Right kidney (tissue), 9 donors: Measurements from ENCODE around the gene RNF133.

Source experiments
- DNase-seq: peaks from one replicate; pipeline ENCODE4 v3.0.0-alpha.2; 2016
- long read RNA-seq, 8 donors: transcript quantifications; one replicate each; lab custom pipeline, GENCODE V29; 2026

The RNF133 gene, protein sequence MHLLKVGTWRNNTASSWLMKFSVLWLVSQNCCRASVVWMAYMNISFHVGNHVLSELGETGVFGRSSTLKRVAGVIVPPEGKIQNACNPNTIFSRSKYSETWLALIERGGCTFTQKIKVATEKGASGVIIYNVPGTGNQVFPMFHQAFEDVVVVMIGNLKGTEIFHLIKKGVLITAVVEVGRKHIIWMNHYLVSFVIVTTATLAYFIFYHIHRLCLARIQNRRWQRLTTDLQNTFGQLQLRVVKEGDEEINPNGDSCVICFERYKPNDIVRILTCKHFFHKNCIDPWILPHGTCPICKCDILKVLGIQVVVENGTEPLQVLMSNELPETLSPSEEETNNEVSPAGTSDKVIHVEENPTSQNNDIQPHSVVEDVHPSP
- long read RNA-seq, donor 1: 0 reads
- long read RNA-seq, donor 2: 0 reads
- long read RNA-seq, donor 3: 0 reads
- long read RNA-seq, donor 4: 0 reads
- long read RNA-seq, donor 5, partial matches to known transcripts: 0 of 1 reads
- long read RNA-seq, donor 5, other reads (novel, unspliced or antisense): 0 of 1 reads
- long read RNA-seq, donor 6: 0 reads
- long read RNA-seq, donor 7, partial matches to known transcripts: 0 of 1 reads
- long read RNA-seq, donor 7, other reads (novel, unspliced or antisense): 0 of 1 reads
- long read RNA-seq, donor 8: 0 reads

DNA sequence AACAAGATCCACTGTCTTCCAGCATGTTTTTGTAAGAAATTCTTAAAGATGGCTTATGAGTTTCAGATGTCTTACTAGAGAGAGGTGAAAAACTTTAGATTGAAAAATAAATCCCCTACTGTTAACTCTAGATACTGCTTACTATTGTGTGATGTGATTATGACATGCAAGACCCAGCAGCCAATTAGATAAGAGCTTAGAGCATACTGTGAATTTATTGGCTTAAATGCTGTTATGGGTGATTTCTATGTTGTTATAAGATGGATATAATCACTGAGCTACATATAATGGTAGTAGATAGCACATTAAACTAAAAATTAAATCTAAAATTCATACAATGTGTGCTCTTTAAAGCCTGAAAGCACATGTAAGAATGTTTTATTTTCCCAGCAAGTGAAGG lies at the start of gene RNF133:
RNF133 (minus strand) TSS at position 101 of the 400 bp plus-strand sequence. CDS start 199 bp downstream, outside the sequence.
- no peak for DNase-seq

DNA sequence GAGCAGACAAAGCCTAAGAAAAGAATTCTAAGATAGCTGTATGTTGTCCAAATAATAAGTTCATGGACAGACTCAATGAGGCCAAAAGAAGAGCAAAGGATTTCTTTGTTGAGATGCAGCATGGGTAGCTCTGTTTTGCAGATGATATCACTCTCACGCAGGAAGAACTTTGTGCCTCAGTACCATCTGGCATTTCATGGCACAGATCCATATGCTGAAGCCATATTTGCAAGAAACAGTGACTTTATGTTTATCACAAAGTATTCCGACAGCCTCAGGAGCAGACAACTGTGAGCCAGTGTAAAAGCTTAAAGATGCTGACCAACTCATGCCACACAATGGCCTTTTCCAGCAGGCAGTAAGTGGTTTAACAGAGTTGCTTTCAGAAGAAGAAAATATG lies 49.3 kb upstream of the RNF133 start:
- no peak for DNase-seq

- no peak for DNase-seq
Observed at GRCh38 chr7:122746948-122747347, 48.0 kb upstream of the RNF133 start.

DNA sequence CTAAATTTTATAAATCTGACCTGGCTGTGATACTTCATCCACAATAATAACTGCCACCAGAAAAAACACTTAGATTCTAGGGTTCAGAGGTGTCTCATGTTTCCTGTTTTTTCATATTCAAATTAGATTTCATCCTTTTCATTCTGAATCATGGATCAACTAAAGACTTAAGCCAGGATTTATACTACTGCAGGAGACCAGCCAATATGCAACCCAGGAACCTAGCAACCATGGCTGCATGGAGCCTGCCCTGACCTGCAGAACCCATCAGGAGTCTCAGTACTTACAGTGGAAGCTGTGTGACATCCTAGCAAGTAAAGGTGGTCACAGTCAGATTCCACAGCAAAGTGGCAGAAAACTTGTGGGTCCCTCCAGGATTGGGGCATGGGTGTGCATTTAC lies 44.3 kb upstream of the RNF133 start:
- DNase-seq: no peak

DNA sequence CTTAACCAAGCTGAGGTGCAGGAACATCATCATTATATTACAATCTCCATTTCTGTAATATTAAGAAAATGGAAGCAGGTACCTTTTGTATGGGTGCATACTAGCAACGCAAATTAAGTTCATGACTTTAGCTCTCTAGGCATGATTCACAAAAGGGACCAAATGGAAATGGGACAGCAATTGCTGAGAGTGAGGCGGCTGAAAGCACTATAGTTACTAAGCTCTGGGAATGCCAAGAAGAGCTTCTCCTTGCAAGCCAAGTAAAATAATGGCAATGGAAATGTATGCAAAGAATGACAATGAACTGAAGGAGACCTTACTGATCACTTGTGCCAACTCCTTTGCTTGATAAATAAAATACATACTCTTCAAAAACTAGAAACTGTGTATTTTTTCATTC lies 40.0 kb upstream of the RNF133 start:
- no peak for DNase-seq

DNA sequence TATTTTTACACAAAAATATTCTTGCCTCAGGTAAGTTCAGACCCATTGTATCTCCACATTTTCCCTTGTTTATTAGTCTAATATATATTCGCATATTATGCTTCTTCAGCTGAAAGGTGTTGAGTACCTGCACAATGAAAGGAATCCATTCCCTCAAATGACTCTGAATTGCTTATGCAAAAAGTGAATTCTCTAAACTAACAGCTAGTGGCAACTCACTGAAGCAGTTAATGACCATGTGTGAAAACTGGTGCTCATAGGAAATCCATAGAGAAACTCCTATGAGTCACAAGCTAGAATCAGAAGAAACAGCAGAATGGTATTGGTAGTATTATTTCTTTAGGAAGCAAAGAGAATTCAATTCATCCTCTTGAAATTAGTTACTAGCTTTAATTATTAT lies 37.3 kb upstream of the RNF133 start:
- DNase-seq: no peak

DNA sequence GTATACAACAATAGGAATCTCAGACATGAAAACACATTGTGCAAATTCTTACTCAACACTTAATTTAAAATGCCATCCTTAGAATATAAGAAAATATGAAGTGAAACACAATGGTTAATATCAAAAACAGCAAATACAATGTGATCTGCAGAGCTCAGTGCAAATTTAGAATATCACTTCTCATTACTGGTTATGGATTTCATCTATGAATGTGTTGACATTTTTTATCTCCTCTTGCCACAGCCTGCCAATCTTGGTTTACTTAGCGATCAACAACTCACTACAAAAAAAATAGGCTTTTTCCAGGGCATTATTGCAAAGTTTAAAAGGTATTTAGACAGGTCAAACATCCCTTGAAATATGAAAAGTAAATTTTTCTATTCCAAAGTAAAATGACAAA lies 28.8 kb upstream of the RNF133 start:
- DNase-seq: no peak

DNA sequence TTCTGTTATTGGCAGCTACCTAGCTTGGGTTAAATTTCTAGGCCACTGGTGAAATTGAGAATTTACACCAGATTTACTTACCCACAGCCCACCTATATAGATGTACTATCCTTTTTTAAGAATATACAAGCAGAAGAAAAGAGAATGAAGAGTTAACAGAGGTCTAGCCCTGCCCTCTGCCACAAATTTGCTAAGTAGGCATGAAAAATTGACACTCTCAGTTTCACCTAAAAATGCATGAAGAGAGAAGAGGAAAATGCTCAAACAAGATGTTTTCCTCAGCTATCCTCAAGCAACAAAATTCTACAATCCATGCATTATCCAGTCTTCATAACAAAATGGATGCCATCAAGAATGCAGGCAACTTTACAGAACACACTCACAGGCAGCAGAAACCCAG lies 28.4 kb upstream of the RNF133 start:
- no peak for DNase-seq

DNA sequence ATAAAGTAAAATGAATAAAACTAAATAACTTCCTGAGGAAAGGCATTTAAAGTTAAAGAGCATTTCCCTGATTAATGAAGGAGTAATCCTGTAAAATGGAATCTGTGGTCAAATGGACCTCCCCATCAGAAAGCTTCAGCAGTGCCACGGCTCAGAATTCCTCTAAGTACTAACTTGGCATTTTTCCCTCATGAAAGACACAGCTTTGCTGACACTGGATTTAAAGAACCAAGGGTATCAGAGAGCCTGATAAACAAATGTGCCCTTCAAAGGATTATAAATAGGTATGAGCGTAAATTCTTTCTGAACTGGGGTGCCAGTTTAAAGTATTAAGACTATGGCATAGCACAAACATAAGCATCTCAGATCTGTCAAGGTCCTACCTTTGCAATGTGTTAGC lies 28.0 kb upstream of the RNF133 start:
- DNase-seq: no peak

- no peak for DNase-seq
Observed at GRCh38 chr7:122724366-122724765, 25.4 kb upstream of the RNF133 start.

DNA sequence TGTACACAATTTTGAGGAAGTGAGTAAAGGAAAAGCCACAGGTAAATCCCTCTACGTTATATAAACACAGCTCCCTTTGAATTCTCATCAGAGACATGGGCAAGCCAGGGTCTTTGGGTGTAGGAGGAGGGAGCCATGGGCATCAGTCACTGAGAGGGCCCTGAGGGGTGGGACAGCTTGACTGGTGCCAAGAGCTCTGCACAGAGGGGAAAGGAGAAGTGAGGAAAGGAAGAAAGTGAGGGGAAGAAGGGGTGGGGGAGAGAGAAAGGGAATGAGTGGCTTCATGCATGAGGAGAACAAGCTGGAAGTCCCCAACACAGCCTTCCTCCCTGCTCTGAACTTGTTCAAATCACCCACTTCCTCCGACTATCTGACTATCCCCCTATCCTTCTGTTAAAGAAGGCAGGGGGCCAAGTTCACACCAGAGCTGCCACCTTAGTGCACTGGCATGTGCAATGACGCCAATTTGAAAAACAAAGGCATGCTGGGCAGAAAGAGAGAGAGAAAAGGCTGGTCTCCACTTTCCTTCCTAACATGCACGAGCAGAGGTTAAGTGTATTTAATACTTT lies 20.2 kb upstream of the RNF133 start:
- no peak for DNase-seq

- DNase-seq: no peak
Observed at GRCh38 chr7:122717356-122718089, 18.6 kb upstream of the RNF133 start.

- DNase-seq: no peak
Observed at GRCh38 chr7:122715183-122715582, 16.3 kb upstream of the RNF133 start.

- no peak for DNase-seq
Observed at GRCh38 chr7:122710916-122711315, 12.0 kb upstream of the RNF133 start.

DNA sequence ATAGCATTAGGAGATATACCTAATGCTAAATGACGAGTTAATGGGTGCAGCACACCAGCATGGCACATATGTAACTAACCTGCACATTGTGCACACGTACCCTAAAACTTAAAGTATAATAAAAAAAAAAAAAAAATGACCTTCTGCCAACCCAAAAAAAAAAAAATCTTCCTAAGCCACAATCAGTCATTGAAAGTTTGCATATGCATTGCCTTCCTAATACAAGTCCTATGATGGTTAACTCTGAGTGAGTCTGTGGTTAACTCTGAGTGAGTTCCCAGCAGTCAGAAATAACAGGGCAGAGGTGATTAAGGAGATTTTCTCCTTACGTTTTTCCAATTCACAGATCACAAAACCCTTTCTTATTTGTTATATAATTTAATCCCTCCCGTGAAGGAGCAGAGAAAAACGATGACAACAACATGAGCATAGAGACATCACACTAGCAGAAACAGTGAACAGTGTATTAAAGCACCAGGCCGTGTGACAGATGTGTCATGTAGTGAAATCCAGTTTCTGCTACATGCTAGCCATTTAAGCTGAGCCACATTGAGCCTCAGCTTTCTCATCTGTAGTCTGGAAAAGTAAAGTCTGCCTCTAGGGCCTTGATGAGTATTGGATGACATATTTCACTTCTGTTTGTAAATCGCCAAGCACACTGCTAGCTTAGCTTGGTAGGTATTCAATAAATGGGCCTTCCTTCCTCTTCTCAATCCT lies 11.2 kb upstream of the RNF133 start:
- DNase-seq: no peak

DNA sequence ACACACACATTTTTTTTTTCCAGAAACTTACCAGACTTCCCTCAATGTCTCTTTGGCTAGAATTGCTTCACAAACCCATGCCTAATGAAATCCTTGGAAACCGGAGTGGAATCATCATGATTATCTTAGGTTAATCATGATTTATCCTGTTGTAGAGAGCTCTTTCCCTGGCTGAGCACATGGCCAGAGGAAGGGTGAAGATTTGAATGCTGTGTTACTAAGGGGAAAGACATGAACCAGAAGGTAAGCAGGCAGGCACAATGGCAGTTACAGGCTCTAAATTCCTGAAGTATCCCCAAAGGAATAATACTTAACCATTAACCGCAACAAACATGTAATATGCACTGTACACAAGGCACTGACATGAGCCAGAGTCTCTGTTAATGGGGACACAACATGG lies 7.9 kb upstream of the RNF133 start:
- no peak for DNase-seq

DNA sequence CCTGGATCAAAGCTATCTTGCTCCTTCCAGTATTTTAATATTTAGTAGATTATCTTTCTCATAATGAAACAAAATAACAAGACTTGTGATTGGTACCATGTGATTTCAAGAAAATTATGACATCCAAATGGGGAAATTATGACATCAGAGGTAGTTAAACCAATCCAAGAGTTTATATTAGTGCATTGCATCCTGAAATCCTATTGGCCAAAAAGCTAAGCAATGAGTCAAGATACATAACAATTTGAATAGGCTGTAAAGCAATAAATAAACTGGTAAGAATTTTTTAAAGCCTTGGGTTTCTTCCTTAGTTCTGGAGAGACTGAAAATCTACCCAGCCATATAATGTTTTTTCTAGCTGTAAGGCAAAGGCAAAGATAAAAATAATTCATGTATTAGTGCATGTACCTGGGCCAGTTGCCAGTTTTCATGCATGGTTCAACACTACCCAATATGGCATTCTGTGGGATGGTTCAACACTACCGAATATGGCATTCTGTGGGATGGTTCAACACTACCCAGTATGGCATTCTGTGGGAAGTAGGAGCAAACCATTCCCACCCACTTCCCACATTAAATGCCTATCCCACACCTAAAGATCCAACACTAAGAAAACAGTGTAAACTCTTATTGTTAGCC lies 4.1 kb upstream of the RNF133 start, which contains the start of gene RNF148:
RNF148 (minus strand) TSS at position 51 of the 639 bp plus-strand sequence. CDS start 172 bp downstream, outside the sequence.
- no peak for DNase-seq

DNA sequence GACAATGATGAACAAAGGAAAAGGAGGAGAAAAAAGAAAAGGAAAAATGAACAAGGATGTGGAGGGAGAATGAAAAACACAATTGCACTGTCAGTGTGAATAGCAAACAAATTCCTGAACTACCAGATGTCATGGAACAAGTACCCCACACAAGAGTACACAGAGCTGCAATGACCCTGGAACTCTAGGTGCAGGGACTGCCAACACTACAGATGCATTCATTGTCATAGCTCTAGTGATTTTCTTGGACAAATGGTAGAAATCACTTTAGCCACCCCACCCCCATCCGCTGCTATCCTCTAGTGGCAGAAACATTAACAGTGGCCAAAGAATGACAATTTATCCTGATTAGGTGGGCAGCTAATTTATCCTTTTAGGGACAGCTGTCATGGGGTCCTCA lies 3.1 kb downstream of the RNF133 start:
- DNase-seq: no peak

DNA sequence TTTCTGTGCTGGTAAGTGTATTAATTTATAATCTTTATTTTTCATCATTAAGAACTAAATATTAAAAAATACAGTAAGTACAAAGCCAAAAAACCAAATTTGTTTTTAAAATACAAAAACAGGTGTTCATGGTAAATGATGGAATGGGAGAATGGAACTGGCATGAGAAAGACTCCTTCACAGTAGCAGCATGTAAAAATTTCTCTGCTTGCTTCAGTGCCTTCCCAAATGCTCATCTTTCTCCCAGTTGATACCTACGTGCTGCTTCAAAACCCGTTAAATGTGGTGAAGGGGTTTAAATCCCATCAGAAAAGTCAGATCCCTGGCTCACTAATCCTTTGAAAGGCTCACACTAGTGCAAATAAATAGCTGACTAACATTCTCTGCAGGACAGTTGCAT lies 4.2 kb downstream of the RNF133 start:
- DNase-seq: no peak

DNA sequence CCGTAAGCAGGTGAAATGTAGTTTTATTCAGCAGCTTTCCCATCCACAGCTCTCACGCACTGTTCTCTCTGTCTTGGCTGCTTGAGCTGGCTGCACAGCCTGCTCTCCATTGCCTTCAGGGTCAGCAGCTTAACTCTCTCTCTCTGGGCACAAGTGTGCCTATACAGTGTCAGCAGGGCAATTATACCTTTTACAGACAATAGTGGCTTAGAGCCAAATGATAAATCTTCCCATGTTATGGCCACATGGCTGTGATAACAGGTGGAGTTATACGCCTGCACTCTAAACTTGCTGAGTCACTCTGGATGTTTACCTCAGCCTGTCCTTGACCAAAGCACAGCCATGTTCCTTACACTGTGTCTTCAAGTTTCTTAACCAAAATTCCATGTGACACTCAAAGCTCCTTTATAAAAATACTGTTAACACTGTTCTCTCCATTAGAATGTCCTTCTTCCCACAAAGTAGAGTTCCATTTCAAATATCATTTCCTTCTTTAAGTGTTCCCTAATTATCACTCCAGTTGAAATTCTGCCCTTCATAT lies 6.1 kb downstream of the RNF133 start:
- no peak for DNase-seq

DNA sequence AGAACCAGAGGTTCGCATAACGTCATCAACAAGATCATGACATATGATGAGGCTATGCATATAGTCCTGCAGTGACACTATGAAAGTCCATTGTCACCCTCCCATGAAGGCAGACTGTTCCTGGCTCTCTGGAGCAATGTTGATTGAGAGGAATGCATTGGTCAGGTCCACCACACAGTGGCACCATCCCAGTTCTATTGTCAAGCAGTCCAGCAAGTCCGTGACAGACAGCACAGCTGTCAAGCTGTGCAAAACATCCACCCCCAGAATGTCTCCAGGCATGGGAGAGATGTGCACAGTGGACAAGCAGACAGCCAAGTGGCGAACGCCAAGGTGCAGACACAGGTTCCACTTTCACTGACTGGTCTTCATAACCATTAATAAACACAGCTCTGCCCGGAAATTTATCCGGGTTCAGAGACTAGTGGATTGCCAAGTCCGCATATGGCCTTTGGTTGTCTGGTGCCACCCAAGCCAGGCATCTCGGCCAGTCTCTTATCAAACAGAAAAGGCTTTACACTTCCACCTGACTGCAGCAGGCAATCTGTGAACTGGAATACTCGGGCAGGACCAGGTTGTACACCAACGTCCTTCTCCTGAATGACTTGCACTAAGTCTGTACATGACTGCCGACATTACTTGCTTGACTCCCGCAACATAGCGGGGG lies 7.2 kb downstream of the RNF133 start:
- DNase-seq: no peak
